K562 (cell line): ENCODE measurements around the gene POLR3A. TPM values are rescaled to one million over a fixed set of nuclear protein-coding genes. Genes with fewer than 3 reads are reported as not detected.
A peak's percentile ranks its signal among the peaks of the same experiment; 100 is the strongest.

Experiments
- BCOR ChIP-seq: fragments of 450-650 bp; IDR thresholded peaks from 2 replicates; pipeline ENCODE4 v1.6.1; 2016
- L3MBTL2 ChIP-seq: fragments of 450-650 bp; IDR thresholded peaks from 2 replicates; pipeline ENCODE4 v1.6.1; 2016; ENCODE audit warnings: mild to moderate bottlenecking, moderate library complexity
- MAZ ChIP-seq, 2 experiments: fragments of 450-650 bp in 1 of 2; sonication (generic) in 1 of 2; formaldehyde crosslinking; IDR thresholded peaks in 1 of 2; conservative IDR thresholded peaks in 1 of 2; 2 replicates each; pipeline versions ENCODE4 v1.4.0 to v1.5.0; 2020; ENCODE audit warnings: mild to moderate bottlenecking in 1 of 2, missing genetic modification reagents in 1 of 2
- ZC3H4 ChIP-seq: sonication (generic); formaldehyde crosslinking; IDR thresholded peaks from 2 replicates; pipeline ENCODE4 v1.9.0; 2021; ENCODE audit warnings: missing genetic modification reagents, borderline replicate concordance
- ZFPM2 ChIP-seq: fragments of 250-450 bp; sonication (Bioruptor Pico); IDR thresholded peaks from 2 replicates; pipeline ENCODE4 v1.5.1; 2022; ENCODE audit warnings: mild to moderate bottlenecking
- ZNF354B ChIP-seq: fragments of 250-450 bp; sonication (Bioruptor Pico); IDR thresholded peaks from 2 replicates; pipeline ENCODE4 v1.4.0; 2020
- polyA plus RNA-seq, 8 experiments: library from polyadenylated mRNA; depleted of rRNA in 4 of 8; stranded (reverse) in 5 of 8; unstranded in 3 of 8; fragments of >200 nt; fragmentation: Nextera tagmentation in 2 of 8; fragmentation: Illumina TruSeq in 1 of 8; extraction: Ambion mirVana in 2 of 8; extraction: Trizol in 1 of 8; gene quantifications; 2 replicates each; pipeline versions ENCODE4 v1.2.1 to v1.2.3, GENCODE V29; 2011 to 2014; ENCODE audit warnings: inconsistent platforms in 1 of 8, missing spikeins in 1 of 8
- total RNA-seq, 7 experiments: library from RNA; depleted of rRNA in 6 of 7; stranded (reverse); fragments of >200 nt in 6 of 7; fragmentation: Illumina TruSeq in 2 of 7; extraction: Trizol in 2 of 7; gene quantifications; 2 replicates each; pipeline versions ENCODE4 v1.2.1 to v1.2.3, GENCODE V29; 2011 to 2021; ENCODE audit warnings: low replicate concordance in 1 of 7
- TF ChIP-seq, protein P1 (sequence below), 2 experiments: fragments of 450-650 bp; formaldehyde crosslinking in 1 of 2; IDR thresholded peaks; 2 replicates each; pipeline versions ENCODE4 v1.4.0 to v1.6.1; 2014 to 2020; ENCODE audit warnings: mild to moderate bottlenecking in 2 of 2, borderline replicate concordance in 1 of 2, low read depth in 1 of 2
- TF ChIP-seq, protein P2 (sequence below), 2 experiments: fragments of 450-650 bp; conservative IDR thresholded peaks; 2 replicates each; pipeline ENCODE4 v1.6.1; 2017; ENCODE audit warnings: mild to moderate bottlenecking in 2 of 2, moderate library complexity in 2 of 2
- TF ChIP-seq, protein P3 (sequence below): fragments of 250-450 bp; sonication (Bioruptor Pico); IDR thresholded peaks from 2 replicates; pipeline ENCODE4 v1.9.0; 2021; ENCODE audit warnings: mild to moderate bottlenecking, inconsistent platforms
- TF ChIP-seq, protein P4 (sequence below): conservative IDR thresholded peaks from 2 replicates; pipeline ENCODE4 v1.6.1; 2011; ENCODE audit warnings: low read depth, mild to moderate bottlenecking, low read length; ENCODE audit not compliant: control insufficient read depth
- TF ChIP-seq, protein P5 (sequence below): fragments of 450-650 bp; IDR thresholded peaks from 2 replicates; pipeline ENCODE4 v1.6.1; 2017; ENCODE audit warnings: mild to moderate bottlenecking, moderate library complexity

The POLR3A gene
- total and polyA plus RNA-seq, 9 of the 15 experiments (the other 6 are each of a cell fraction or from before 2014, with no cell fraction given) = 14.9 to 37.0 (median 26.7) TPM

DNA sequence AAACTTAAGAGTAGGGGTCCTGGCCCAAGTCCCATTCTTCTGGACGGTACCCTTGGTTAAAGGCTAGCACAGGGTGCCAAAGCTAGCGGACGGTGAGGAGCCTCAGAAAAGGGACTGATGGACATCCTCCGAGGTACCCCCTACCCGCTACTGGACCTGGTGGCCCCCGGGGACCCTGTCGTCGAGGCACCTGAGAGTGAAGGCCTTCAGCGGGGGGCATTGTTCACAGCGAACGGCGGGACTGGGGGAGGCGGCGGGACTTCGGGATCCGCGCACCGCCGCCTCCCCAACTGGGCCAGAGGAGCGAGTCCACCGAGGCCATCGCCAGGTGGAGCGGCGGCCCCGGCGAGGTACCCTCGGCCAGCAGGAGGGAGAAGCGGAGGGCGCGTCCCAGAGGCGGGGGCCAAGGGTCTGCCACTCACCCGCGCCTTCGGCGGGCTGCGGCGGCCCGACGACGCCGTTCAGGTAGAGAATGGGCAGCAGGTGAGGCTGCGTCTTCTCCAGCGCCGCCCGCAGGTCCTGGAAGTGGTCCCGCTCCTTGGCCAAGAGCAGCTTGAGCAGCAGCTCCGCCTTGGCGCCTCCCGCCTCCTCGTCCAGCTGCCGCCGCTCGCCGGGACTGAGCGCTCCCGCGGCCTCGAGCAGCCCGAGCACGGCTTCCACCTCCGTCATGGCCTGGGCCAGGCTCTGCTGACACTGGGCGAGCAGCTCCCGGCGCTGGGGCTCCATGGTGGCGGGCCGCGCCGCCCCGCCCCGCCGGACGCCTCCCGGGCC, 103.3 kb downstream of the POLR3A start (continued):
- TF ChIP-seq, protein P1, sequence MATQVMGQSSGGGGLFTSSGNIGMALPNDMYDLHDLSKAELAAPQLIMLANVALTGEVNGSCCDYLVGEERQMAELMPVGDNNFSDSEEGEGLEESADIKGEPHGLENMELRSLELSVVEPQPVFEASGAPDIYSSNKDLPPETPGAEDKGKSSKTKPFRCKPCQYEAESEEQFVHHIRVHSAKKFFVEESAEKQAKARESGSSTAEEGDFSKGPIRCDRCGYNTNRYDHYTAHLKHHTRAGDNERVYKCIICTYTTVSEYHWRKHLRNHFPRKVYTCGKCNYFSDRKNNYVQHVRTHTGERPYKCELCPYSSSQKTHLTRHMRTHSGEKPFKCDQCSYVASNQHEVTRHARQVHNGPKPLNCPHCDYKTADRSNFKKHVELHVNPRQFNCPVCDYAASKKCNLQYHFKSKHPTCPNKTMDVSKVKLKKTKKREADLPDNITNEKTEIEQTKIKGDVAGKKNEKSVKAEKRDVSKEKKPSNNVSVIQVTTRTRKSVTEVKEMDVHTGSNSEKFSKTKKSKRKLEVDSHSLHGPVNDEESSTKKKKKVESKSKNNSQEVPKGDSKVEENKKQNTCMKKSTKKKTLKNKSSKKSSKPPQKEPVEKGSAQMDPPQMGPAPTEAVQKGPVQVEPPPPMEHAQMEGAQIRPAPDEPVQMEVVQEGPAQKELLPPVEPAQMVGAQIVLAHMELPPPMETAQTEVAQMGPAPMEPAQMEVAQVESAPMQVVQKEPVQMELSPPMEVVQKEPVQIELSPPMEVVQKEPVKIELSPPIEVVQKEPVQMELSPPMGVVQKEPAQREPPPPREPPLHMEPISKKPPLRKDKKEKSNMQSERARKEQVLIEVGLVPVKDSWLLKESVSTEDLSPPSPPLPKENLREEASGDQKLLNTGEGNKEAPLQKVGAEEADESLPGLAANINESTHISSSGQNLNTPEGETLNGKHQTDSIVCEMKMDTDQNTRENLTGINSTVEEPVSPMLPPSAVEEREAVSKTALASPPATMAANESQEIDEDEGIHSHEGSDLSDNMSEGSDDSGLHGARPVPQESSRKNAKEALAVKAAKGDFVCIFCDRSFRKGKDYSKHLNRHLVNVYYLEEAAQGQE (IDR thresholded peaks at IDR 0.05; ENCODE audit: borderline replicate concordance) = no peak
- TF ChIP-seq, protein P1 (CRISPR knock-in tag; IDR thresholded peaks at IDR 0.05; ENCODE audit: low read depth) = no peak
- TF ChIP-seq MAZ (CRISPR knock-in tag; conservative IDR thresholded peaks at IDR 0.05 in 1 of 2, IDR thresholded peaks at IDR 0.05 in 1 of 2) = peak in 1 of 2 experiments; percentile 27; a peak in 1 of 4 replicates
- TF ChIP-seq, protein P2, sequence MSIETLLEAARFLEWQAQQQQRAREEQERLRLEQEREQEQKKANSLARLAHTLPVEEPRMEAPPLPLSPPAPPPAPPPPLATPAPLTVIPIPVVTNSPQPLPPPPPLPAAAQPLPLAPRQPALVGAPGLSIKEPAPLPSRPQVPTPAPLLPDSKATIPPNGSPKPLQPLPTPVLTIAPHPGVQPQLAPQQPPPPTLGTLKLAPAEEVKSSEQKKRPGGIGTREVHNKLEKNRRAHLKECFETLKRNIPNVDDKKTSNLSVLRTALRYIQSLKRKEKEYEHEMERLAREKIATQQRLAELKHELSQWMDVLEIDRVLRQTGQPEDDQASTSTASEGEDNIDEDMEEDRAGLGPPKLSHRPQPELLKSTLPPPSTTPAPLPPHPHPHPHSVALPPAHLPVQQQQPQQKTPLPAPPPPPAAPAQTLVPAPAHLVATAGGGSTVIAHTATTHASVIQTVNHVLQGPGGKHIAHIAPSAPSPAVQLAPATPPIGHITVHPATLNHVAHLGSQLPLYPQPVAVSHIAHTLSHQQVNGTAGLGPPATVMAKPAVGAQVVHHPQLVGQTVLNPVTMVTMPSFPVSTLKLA (conservative IDR thresholded peaks at IDR 0.05) = no peak
- no peak for TF ChIP-seq ZC3H4 (CRISPR knock-in tag)
- no peak for TF ChIP-seq ZFPM2 (CRISPR knock-in tag)
- TF ChIP-seq, protein P3, sequence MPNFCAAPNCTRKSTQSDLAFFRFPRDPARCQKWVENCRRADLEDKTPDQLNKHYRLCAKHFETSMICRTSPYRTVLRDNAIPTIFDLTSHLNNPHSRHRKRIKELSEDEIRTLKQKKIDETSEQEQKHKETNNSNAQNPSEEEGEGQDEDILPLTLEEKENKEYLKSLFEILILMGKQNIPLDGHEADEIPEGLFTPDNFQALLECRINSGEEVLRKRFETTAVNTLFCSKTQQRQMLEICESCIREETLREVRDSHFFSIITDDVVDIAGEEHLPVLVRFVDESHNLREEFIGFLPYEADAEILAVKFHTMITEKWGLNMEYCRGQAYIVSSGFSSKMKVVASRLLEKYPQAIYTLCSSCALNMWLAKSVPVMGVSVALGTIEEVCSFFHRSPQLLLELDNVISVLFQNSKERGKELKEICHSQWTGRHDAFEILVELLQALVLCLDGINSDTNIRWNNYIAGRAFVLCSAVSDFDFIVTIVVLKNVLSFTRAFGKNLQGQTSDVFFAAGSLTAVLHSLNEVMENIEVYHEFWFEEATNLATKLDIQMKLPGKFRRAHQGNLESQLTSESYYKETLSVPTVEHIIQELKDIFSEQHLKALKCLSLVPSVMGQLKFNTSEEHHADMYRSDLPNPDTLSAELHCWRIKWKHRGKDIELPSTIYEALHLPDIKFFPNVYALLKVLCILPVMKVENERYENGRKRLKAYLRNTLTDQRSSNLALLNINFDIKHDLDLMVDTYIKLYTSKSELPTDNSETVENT (CRISPR knock-in tag) = no peak
- peak; percentile 73 for TF ChIP-seq L3MBTL2
- TF ChIP-seq, protein P4, sequence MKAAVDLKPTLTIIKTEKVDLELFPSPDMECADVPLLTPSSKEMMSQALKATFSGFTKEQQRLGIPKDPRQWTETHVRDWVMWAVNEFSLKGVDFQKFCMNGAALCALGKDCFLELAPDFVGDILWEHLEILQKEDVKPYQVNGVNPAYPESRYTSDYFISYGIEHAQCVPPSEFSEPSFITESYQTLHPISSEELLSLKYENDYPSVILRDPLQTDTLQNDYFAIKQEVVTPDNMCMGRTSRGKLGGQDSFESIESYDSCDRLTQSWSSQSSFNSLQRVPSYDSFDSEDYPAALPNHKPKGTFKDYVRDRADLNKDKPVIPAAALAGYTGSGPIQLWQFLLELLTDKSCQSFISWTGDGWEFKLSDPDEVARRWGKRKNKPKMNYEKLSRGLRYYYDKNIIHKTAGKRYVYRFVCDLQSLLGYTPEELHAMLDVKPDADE = no peak; the same call in 1 of the 2 replicates
- no peak for TF ChIP-seq BCOR
- TF ChIP-seq ZNF354B (CRISPR knock-in tag) = no peak
- TF ChIP-seq, protein P5, sequence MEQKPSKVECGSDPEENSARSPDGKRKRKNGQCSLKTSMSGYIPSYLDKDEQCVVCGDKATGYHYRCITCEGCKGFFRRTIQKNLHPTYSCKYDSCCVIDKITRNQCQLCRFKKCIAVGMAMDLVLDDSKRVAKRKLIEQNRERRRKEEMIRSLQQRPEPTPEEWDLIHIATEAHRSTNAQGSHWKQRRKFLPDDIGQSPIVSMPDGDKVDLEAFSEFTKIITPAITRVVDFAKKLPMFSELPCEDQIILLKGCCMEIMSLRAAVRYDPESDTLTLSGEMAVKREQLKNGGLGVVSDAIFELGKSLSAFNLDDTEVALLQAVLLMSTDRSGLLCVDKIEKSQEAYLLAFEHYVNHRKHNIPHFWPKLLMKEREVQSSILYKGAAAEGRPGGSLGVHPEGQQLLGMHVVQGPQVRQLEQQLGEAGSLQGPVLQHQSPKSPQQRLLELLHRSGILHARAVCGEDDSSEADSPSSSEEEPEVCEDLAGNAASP = no peak
